ENCODE results near the gene HIRIP3. TPM values are rescaled to one million over a fixed set of nuclear protein-coding genes. Genes with fewer than 3 reads are reported as not detected.

The HIRIP3 gene
- polyA plus RNA-seq, 3 donors: 3.3 to 4.8 (median 3.7) TPM

GRCh38 chr16:29988346-29989075 lies 6.9 kb downstream of the HIRIP3 start:
- Histone ChIP-seq H4K20me1 (ENCODE audit: insufficient read depth, low read length) (peaks cover 17% of the 10 kb centered on the region), H3K79me2 (ENCODE audit: insufficient read depth, low read length) (no peaks in the 10 kb centered on the region), H3K27me3 (ENCODE audit: control insufficient read depth in 2 of 2, insufficient read depth in 2 of 2, low read length in 2 of 2) (no peaks in the 10 kb centered on the region), H3K9me3 (replicated peaks in 1 of 2; ENCODE audit: control insufficient read depth in 1 of 2, insufficient read depth in 1 of 2, low read length in 2 of 2) (no peaks in the 10 kb centered on the region), H3K4me2 (replicated peaks; ENCODE audit: extremely low read depth, low read length, poor library complexity, severe bottlenecking) (no peak overlapping the region), H3K36me3 (replicated peaks in 1 of 2; ENCODE audit: control insufficient read depth in 1 of 2, insufficient read depth in 2 of 2, low read length in 2 of 2) (peaks cover 97 to 100% of the 10 kb centered on the region in 2 donors), H2AFZ (ENCODE audit: insufficient read depth, low read depth, low read length, poor library complexity, severe bottlenecking) (no peak overlapping the region), H3K4me3 (replicated peaks in 1 of 3; ENCODE audit: low read depth in 2 of 3, low read length in 3 of 3) (no peak overlapping the region), H3K27ac (ENCODE audit: low read depth in 1 of 2, low read length in 2 of 2) (no peak overlapping the region), H3K9ac (ENCODE audit: insufficient read depth, low read length, poor library complexity, severe bottlenecking) (no peak overlapping the region), H3K4me1 (ENCODE audit: control insufficient read depth in 1 of 2, insufficient read depth in 2 of 2, low read length in 2 of 2) (peaks cover 0 to 2% of the 10 kb centered on the region in 2 donors)
- Mint-ChIP-seq H3K4me1 (no peaks in the 10 kb centered on the region), H3K27ac (peak overlapping the region in 2 of 7 donors; percentile 71 to 84), H3K4me3 (no peak overlapping the region), H3K36me3 (peaks cover 73 to 88% of the 10 kb centered on the region in 2 donors), H3K9me3 (peaks cover 0 to 2% (median 0%) of the 10 kb centered on the region in 7 donors), H3K27me3 (ENCODE audit: low read depth in 3 of 3) (no peaks in the 10 kb centered on the region)
- TF ChIP-seq CTCF (IDR thresholded peaks at IDR 0.05): no peak
- DNase-seq: no peak
- intact Hi-C loops (cut with micrococcal nuclease): no loop called here
- WGBS (ENCODE audit: insufficient coverage): 100% methylated on average over 14 of the region's 17 CpGs

- no peak for DNase-seq
- H3K36me3 ChIP-seq (replicated peaks in 1 of 2; ENCODE audit: control insufficient read depth in 1 of 2, insufficient read depth in 2 of 2, low read length in 2 of 2): peaks cover 98 to 100% of the 10 kb centered on the region in 2 donors
- Mint-ChIP-seq H3K4me3 (peak overlapping the region in 1 of 2 donors; percentile 34), H3K9me3 (peaks cover 0 to 2% (median 0%) of the 10 kb centered on the region in 7 donors), H3K4me1 (no peaks in the 10 kb centered on the region), H3K27ac (peak overlapping the region in 2 of 7 donors; percentile 4 to 84), H3K36me3 (peaks cover 78 to 90% of the 10 kb centered on the region in 2 donors), H3K27me3 (ENCODE audit: low read depth in 3 of 3) (peaks cover 0 to 2% (median 0%) of the 10 kb centered on the region in 3 donors)
- no peaks in the 10 kb centered on the region for H3K79me2 ChIP-seq (ENCODE audit: insufficient read depth, low read length)
- no peaks in the 10 kb centered on the region for H3K9me3 ChIP-seq (replicated peaks in 1 of 2; ENCODE audit: control insufficient read depth in 1 of 2, insufficient read depth in 1 of 2, low read length in 2 of 2)
- H2AFZ ChIP-seq (ENCODE audit: insufficient read depth, low read depth, low read length, poor library complexity, severe bottlenecking): no peak overlapping the region
- H4K20me1 ChIP-seq (ENCODE audit: insufficient read depth, low read length): peaks cover 17% of the 10 kb centered on the region
- 97% methylated on average over 32 of the region's 35 CpGs for WGBS (ENCODE audit: insufficient coverage)
- H3K27me3 ChIP-seq (ENCODE audit: control insufficient read depth in 2 of 2, insufficient read depth in 2 of 2, low read length in 2 of 2): no peaks in the 10 kb centered on the region
- no peak for TF ChIP-seq CTCF (IDR thresholded peaks at IDR 0.05)
- H3K4me3 ChIP-seq (replicated peaks in 1 of 3; ENCODE audit: low read depth in 2 of 3, low read length in 3 of 3): no peak overlapping the region
- no peak overlapping the region for H3K4me2 ChIP-seq (replicated peaks; ENCODE audit: extremely low read depth, low read length, poor library complexity, severe bottlenecking)
- H3K27ac ChIP-seq (ENCODE audit: low read depth in 1 of 2, low read length in 2 of 2): no peak overlapping the region
- intact Hi-C loops (cut with micrococcal nuclease): no loop called here
- H3K4me1 ChIP-seq (ENCODE audit: control insufficient read depth in 1 of 2, insufficient read depth in 2 of 2, low read length in 2 of 2): no peaks in the 10 kb centered on the region
- no peak overlapping the region for H3K9ac ChIP-seq (ENCODE audit: insufficient read depth, low read length, poor library complexity, severe bottlenecking)
These were observed 7.9 kb downstream of the HIRIP3 start for GRCh38 chr16:29987371-29988085.
